Stimulated activated CD4-positive, alpha-beta T cell treated with anti-CD3 and anti-CD28 coated beads, Interleukin-1b, Interleukin-23, amount 100 ng/mL, for 1 hour (primary cell): ENCODE results near the gene KLK3.

Experiments used
- DNase-seq, 2 donors: peaks; one replicate each; pipeline ENCODE4 v3.0.0-alpha.2; 2020; ENCODE audit warnings: low read depth in 2 of 2

KLK3 gene

GRCh38 chr19:50898018-50898417 is 43.3 kb downstream of the KLK3 start:
- no peak for DNase-seq

GRCh38 chr19:50899569-50899968 is 44.9 kb downstream of the KLK3 start:
- DNase-seq = no peak

- no peak for DNase-seq
Measured at GRCh38 chr19:50902640-50903039, 47.9 kb downstream of the KLK3 start.

- no peak for DNase-seq
Measured at GRCh38 chr19:50906217-50906616, 51.5 kb downstream of the KLK3 start.

- no peak for DNase-seq
Measured at GRCh38 chr19:50908336-50908735, 53.6 kb downstream of the KLK3 start.

GRCh38 chr19:50909240-50910070 is 54.7 kb downstream of the KLK3 start:
- DNase-seq = no peak
